Panc1 (cell line): ENCODE measurements around the gene CSF1. TPM values are rescaled to one million over a fixed set of nuclear protein-coding genes. Genes with fewer than 3 reads are reported as not detected.

ENCODE experiments used
- ATAC-seq: fragments of 200-7000 bp; cut with Tn5 transposase; 2 replicates; pipeline ENCODE4 v1.9.1; 2020; ENCODE audit warnings: mild to moderate bottlenecking, moderate library complexity
- BruUV-seq: library from RNA; stranded (reverse); fragments of 400-500 nt; replicated peaks from 2 replicates; lab custom pipeline; 2021; lab: Mats Ljungman, UMichigan
- CTCF ChIA-PET: fragments of 300-600 bp; sonication (Branson Sonifier 250); formaldehyde crosslinking; loops from one replicate; lab custom pipeline; 2022; ENCODE audit warnings: antibody characterized with exemption; lab: Charles Lee
- POLR2A ChIA-PET: fragments of 300-600 bp; sonication (Branson Sonifier 250); formaldehyde crosslinking; loops from one replicate; lab custom pipeline; 2022; ENCODE audit warnings: antibody characterized with exemption; lab: Charles Lee
- DNase-seq: peaks from one replicate; pipeline ENCODE4 v3.0.0-alpha.2; 2010; ENCODE audit warnings: low read depth, low spot score
- H3K27ac ChIP-seq: 2 replicates; pipeline ENCODE4 v1.5.1; 2011; ENCODE audit warnings: mild to moderate bottlenecking, low read length, inconsistent platforms
- H3K27me3 ChIP-seq: fragments of 200-500 bp; sonication (Bioruptor generic); 2 replicates; pipeline ENCODE4 v1.6.0; 2014; ENCODE audit warnings: low read length, inconsistent platforms; ENCODE audit not compliant: control insufficient read depth, insufficient read depth
- H3K36me3 ChIP-seq: fragments of 200-500 bp; sonication (Bioruptor generic); 2 replicates; pipeline ENCODE4 v1.5.1; 2014; ENCODE audit warnings: inconsistent platforms, mild to moderate bottlenecking, low read length, moderate library complexity; ENCODE audit not compliant: control insufficient read depth, insufficient read depth
- H3K4me1 ChIP-seq: 2 replicates; pipeline ENCODE4 v1.5.1; 2011; ENCODE audit warnings: inconsistent platforms, mild to moderate bottlenecking, low read length, moderate library complexity; ENCODE audit not compliant: control insufficient read depth, insufficient read depth
- H3K4me3 ChIP-seq, 2 experiments: 2 replicates each; pipeline ENCODE4 v1.5.1; 2011 to 2012; ENCODE audit warnings: low read depth in 2 of 2, low read length in 2 of 2, mild to moderate bottlenecking in 2 of 2, inconsistent platforms in 1 of 2, moderate library complexity in 1 of 2
- H3K9me3 ChIP-seq: fragments of 200-500 bp; sonication (Bioruptor generic); 2 replicates; pipeline ENCODE4 v1.5.1; 2014; ENCODE audit warnings: low read depth, mild to moderate bottlenecking, inconsistent platforms, low read length, moderate library complexity; ENCODE audit not compliant: control insufficient read depth, insufficient read depth
- CTCF ChIP-seq: fragments of 450-650 bp; IDR thresholded peaks from 2 replicates; pipeline ENCODE4 v1.5.1; 2017; ENCODE audit warnings: mild to moderate bottlenecking
- POLR2AphosphoS5 ChIP-seq: IDR thresholded peaks from 2 replicates; pipeline ENCODE4 v1.6.1; 2012; ENCODE audit warnings: mild to moderate bottlenecking, low read depth, low read length, moderate library complexity
- REST ChIP-seq, 2 experiments: IDR thresholded peaks; 2 replicates each; pipeline ENCODE4 v1.6.1; 2011 to 2012; ENCODE audit warnings: low read depth in 2 of 2, control low read depth in 1 of 2, low read length in 1 of 2, mild to moderate bottlenecking in 1 of 2, moderate library complexity in 1 of 2; ENCODE audit not compliant: insufficient read depth in 1 of 2
- SIN3A ChIP-seq: IDR thresholded peaks from 2 replicates; pipeline ENCODE4 v1.6.1; 2012; ENCODE audit warnings: low read depth, mild to moderate bottlenecking, low read length, moderate library complexity, borderline replicate concordance; ENCODE audit not compliant: insufficient read depth
- TCF7L2 ChIP-seq: IDR thresholded peaks from 2 replicates; pipeline ENCODE4 v1.6.1; 2011; ENCODE audit warnings: mild to moderate bottlenecking, low read depth, low read length, inconsistent platforms
- in situ Hi-C: cut with HindIII; loops from 2 replicates; pipeline ENCODE4 v1.10.0; 2016; ENCODE audit warnings: low sequenced_read_pairs, low pct_unique_long_range_greater_than_20kb
- intact Hi-C: fragments of 100-400 bp; cut with micrococcal nuclease; formaldehyde crosslinking; loops from one replicate; pipeline ENCODE4 v1.10.0; 2022; ENCODE audit not compliant: unreplicated experiment
- total RNA-seq: library from RNA; stranded (reverse); gene quantifications from one replicate; pipeline ENCODE4 v1.2.1, GENCODE V29; 2021; ENCODE audit not compliant: unreplicated experiment

CSF1 gene
- total RNA-seq, 1 experiment from 2014 or later: 217 TPM

- ChIA-PET POLR2A (interaction anchor here (0.5 kb wide), 2 partner anchors 20 to 103 kb away, joined by 3 to 5 read pairs; partner anchors contain the start of gene STRIP1), CTCF (interaction anchor here (1.6 to 2.7 kb wide), 2 partner anchors 53 to 154 kb away, joined by 6 to 11 read pairs; partner anchors contain the start of gene AHCYL1)
- BruUV-seq: no TSS peak
- Histone ChIP-seq H3K27ac (peak overlapping the region; percentile 97), H3K4me3 (no peak overlapping the region), H3K9me3 (no peaks in the 10 kb centered on the region), H3K4me1 (peaks cover 78% of the 10 kb centered on the region), H3K36me3 (no peaks in the 10 kb centered on the region; the same call in 1 of the 2 replicates), H3K27me3 (no peaks in the 10 kb centered on the region)
- DNase-seq: no peak
- TF ChIP-seq REST (IDR thresholded peaks at IDR 0.05; ENCODE audit: insufficient read depth in 1 of 2, low read depth in 2 of 2, low read length in 1 of 2) (no peak), POLR2AphosphoS5 (peak; percentile 50), CTCF (no peak)
- ATAC-seq: peak; percentile 50
- intact Hi-C loops: loop anchor here (5.0 kb wide), 1 partner anchor 51 kb away; the partner anchor contains the start of gene AHCYL1
- in situ Hi-C loops: no loop called here
Measured at GRCh38 chr1:109931189-109931731, 20.6 kb downstream of the CSF1 start.

- H3K27ac ChIP-seq: peak overlapping the region; percentile 97
- no peaks in the 10 kb centered on the region; the same call in 1 of the 2 replicates for H3K36me3 ChIP-seq
- no peak for DNase-seq
- peak; percentile 73; the same call in 1 of the 2 replicates for TF ChIP-seq POLR2AphosphoS5
- TF ChIP-seq CTCF: no peak
- TF ChIP-seq SIN3A: no peak
- TF ChIP-seq TCF7L2: no peak
- ChIA-PET CTCF (interaction anchor here (2.7 kb wide), 1 partner anchor 52 kb away, joined by 11 read pairs; the partner anchor contains the start of gene AHCYL1), POLR2A (interaction anchor here (0.5 kb wide), 1 partner anchor 102 kb away, joined by 5 read pairs; the partner anchor contains the start of gene STRIP1)
- no TSS peak for BruUV-seq
- no peaks in the 10 kb centered on the region for H3K27me3 ChIP-seq
- H3K4me3 ChIP-seq: no peak overlapping the region
- in situ Hi-C loops: no loop called here
- H3K4me1 ChIP-seq: peaks cover 72% of the 10 kb centered on the region
- ATAC-seq: peak; percentile 2; the same call in 1 of the 2 replicates
- H3K9me3 ChIP-seq: no peaks in the 10 kb centered on the region
- intact Hi-C loops: loop anchor here (5.0 kb wide), 1 partner anchor 50 kb away; the partner anchor contains the start of gene AHCYL1
Measured at GRCh38 chr1:109931911-109932636, 21.4 kb downstream of the CSF1 start.
